H1 (cell line): ENCODE data around the gene LIG1. TPM values are rescaled to one million over a fixed set of nuclear protein-coding genes. Genes with fewer than 3 reads are reported as not detected.

Source experiments
- CTCF ChIA-PET: fragments of 300-600 bp; sonication (Branson Sonifier 250); formaldehyde crosslinking; loops from one replicate; lab custom pipeline; 2021; ENCODE audit not compliant: partially characterized antibody; lab: Charles Lee
- POLR2A ChIA-PET: fragments of 300-600 bp; sonication (Branson Sonifier 250); formaldehyde crosslinking; loops from one replicate; lab custom pipeline; 2021; ENCODE audit warnings: inconsistent platforms; ENCODE audit not compliant: partially characterized antibody; lab: Charles Lee
- DNase-seq, 2 experiments: peaks; one replicate each; pipeline versions ENCODE4 v3.0.0 to v3.0.0-alpha.2; 2010 to 2022; ENCODE audit warnings: low spot score in 2 of 2, low read depth in 1 of 2, mixed read lengths in 1 of 2
- FAIRE-seq: peaks from 2 replicates; lab custom pipeline; 2011; peaks lifted over from hg19 to GRCh38; lab: Jason Lieb, UNC
- H2AFZ ChIP-seq: 2 replicates; pipeline ENCODE4 v1.8.1; 2012; ENCODE audit warnings: low read length, inconsistent platforms
- H2AK5ac ChIP-seq: 2 replicates; pipeline ENCODE4 v1.6.1; 2013; ENCODE audit warnings: low read depth, low read length
- H2BK120ac ChIP-seq: replicated peaks from 2 replicates; pipeline ENCODE3; 2013; ENCODE audit warnings: low read depth, low read length, inconsistent platforms
- H2BK12ac ChIP-seq: 2 replicates; pipeline ENCODE4 v1.6.1; 2013; ENCODE audit warnings: low read depth, low read length
- H2BK15ac ChIP-seq: 2 replicates; pipeline ENCODE4 v1.6.1; 2013; ENCODE audit warnings: low read length
- H2BK20ac ChIP-seq: 2 replicates; pipeline ENCODE4 v1.6.1; 2013; ENCODE audit warnings: low read length
- H2BK5ac ChIP-seq: 2 replicates; pipeline ENCODE4 v1.6.1; 2013; ENCODE audit warnings: low read depth, low read length
- H3K14ac ChIP-seq: 2 replicates; pipeline ENCODE4 v1.6.1; 2013; ENCODE audit warnings: inconsistent platforms; ENCODE audit not compliant: insufficient read length
- H3K18ac ChIP-seq: 2 replicates; pipeline ENCODE4 v1.6.1; 2013; ENCODE audit warnings: low read length; ENCODE audit errors: extremely low read depth
- H3K23ac ChIP-seq: 2 replicates; pipeline ENCODE4 v1.6.1; 2013; ENCODE audit warnings: inconsistent platforms; ENCODE audit not compliant: insufficient read length
- H3K23me2 ChIP-seq: 2 replicates; pipeline ENCODE4 v1.6.1; 2013; ENCODE audit warnings: low read depth, low read length
- H3K27ac ChIP-seq: 2 replicates; pipeline ENCODE4 v1.6.1; 2011; ENCODE audit warnings: low read depth, low read length, inconsistent platforms
- H3K27me3 ChIP-seq, 4 experiments: replicated peaks in 1 of 4; 1 replicate in 1 of 4; 2 replicates in 3 of 4; pipeline versions ENCODE4 v1.6.1 to v1.8.1; 2011 to 2013; ENCODE audit warnings: low read length in 3 of 4, mild to moderate bottlenecking in 3 of 4, inconsistent platforms in 2 of 4, mixed read lengths in 2 of 4, moderate library complexity in 1 of 4; ENCODE audit not compliant: control insufficient read depth in 3 of 4, insufficient read depth in 3 of 4; ENCODE audit errors: extremely low read depth in 1 of 4
- H3K36me3 ChIP-seq, 4 experiments: 2 replicates each; pipeline versions ENCODE4 v1.6.1 to v1.8.1; 2011 to 2013; ENCODE audit warnings: mild to moderate bottlenecking in 4 of 4, low read length in 3 of 4, moderate library complexity in 2 of 4, control low read depth in 1 of 4, inconsistent platforms in 1 of 4; ENCODE audit not compliant: insufficient read depth in 4 of 4, control insufficient read depth in 2 of 4
- H3K4ac ChIP-seq: replicated peaks from 2 replicates; pipeline ENCODE3; 2013; ENCODE audit warnings: low read length, low read depth, mixed read lengths, inconsistent platforms; ENCODE audit not compliant: insufficient read length
- H3K4me1 ChIP-seq, 4 experiments: replicated peaks in 1 of 4; 1 replicate in 1 of 4; 2 replicates in 3 of 4; pipeline versions ENCODE4 v1.6.1 to v1.8.1; 2011 to 2013; ENCODE audit warnings: low read length in 3 of 4, inconsistent platforms in 2 of 4, mixed read lengths in 1 of 4; ENCODE audit not compliant: insufficient read depth in 4 of 4, control insufficient read depth in 3 of 4
- H3K4me2 ChIP-seq, 2 experiments: 2 replicates each; pipeline versions ENCODE4 v1.6.1 to v1.8.1; 2011 to 2013; ENCODE audit warnings: low read depth in 2 of 2, low read length in 2 of 2, control low read depth in 1 of 2, inconsistent platforms in 1 of 2, mild to moderate bottlenecking in 1 of 2; ENCODE audit not compliant: insufficient read depth in 1 of 2
- H3K4me3 ChIP-seq, 4 experiments: fragments of 200-600, 300-600 bp in 1 of 4; sonication (generic), shearing (Covaris generic), sonication (Bioruptor Twin) in 1 of 4; 2 replicates each; pipeline versions ENCODE4 v1.5.1 to v1.8.1; 2011 to 2016; ENCODE audit warnings: low read length in 4 of 4, low read depth in 3 of 4, control low read depth in 2 of 4, inconsistent platforms in 2 of 4, mild to moderate bottlenecking in 2 of 4, mixed read lengths in 1 of 4, moderate library complexity in 1 of 4; ENCODE audit not compliant: insufficient read depth in 2 of 4; ENCODE audit errors: extremely low read depth in 1 of 4
- H3K56ac ChIP-seq: replicated peaks from 2 replicates; pipeline ENCODE3; 2013; ENCODE audit warnings: low read depth, mild to moderate bottlenecking, mixed read lengths, low read length, inconsistent platforms; ENCODE audit not compliant: insufficient read length
- H3K79me1 ChIP-seq: 2 replicates; pipeline ENCODE4 v1.6.1; 2013; ENCODE audit warnings: low read depth, low read length, control low read depth
- H3K79me2 ChIP-seq, 2 experiments: 2 replicates each; pipeline versions ENCODE4 v1.6.1 to v1.8.1; 2012 to 2013; ENCODE audit warnings: low read length in 2 of 2, mild to moderate bottlenecking in 2 of 2, inconsistent platforms in 1 of 2; ENCODE audit not compliant: insufficient read depth in 2 of 2, control insufficient read depth in 1 of 2
- H3K9ac ChIP-seq, 4 experiments: replicated peaks in 1 of 4; 1 replicate in 1 of 4; 2 replicates in 3 of 4; pipeline versions ENCODE4 v1.6.1 to v1.8.1; 2011 to 2013; ENCODE audit warnings: low read depth in 3 of 4, low read length in 3 of 4, control low read depth in 2 of 4, mild to moderate bottlenecking in 2 of 4, moderate library complexity in 2 of 4, inconsistent platforms in 1 of 4; ENCODE audit errors: extremely low read depth in 1 of 4
- H3K9me3 ChIP-seq, 2 experiments: 2 replicates each; pipeline versions ENCODE4 v1.6.1 to v1.8.1; 2012 to 2013; ENCODE audit warnings: mild to moderate bottlenecking in 2 of 2, moderate library complexity in 2 of 2, control low read depth in 1 of 2, inconsistent platforms in 1 of 2, low read depth in 1 of 2, low read length in 1 of 2, mixed read lengths in 1 of 2; ENCODE audit not compliant: insufficient read depth in 2 of 2
- H4K20me1 ChIP-seq, 2 experiments: replicated peaks in 1 of 2; 2 replicates each; pipeline versions ENCODE3 to v1.8.1; 2011 to 2013; ENCODE audit warnings: inconsistent platforms in 2 of 2, low read length in 2 of 2, mild to moderate bottlenecking in 1 of 2; ENCODE audit not compliant: insufficient read depth in 2 of 2, control insufficient read depth in 1 of 2
- H4K5ac ChIP-seq: 2 replicates; pipeline ENCODE4 v1.6.1; 2013; ENCODE audit warnings: low read length, low read depth, mixed read lengths, inconsistent platforms; ENCODE audit not compliant: insufficient read length
- H4K8ac ChIP-seq: 2 replicates; pipeline ENCODE4 v1.8.0; 2013; ENCODE audit warnings: mild to moderate bottlenecking, moderate library complexity, low read length, inconsistent platforms; ENCODE audit not compliant: insufficient read depth; ENCODE audit errors: extremely low read depth
- H4K91ac ChIP-seq: replicated peaks from 2 replicates; pipeline ENCODE3; 2013; ENCODE audit warnings: low read length, mixed read lengths, inconsistent platforms; ENCODE audit not compliant: insufficient read length
- BACH1 ChIP-seq: IDR thresholded peaks from 2 replicates; pipeline ENCODE4 v1.6.1; 2012; ENCODE audit warnings: low read length, improper control_type of control experiment
- BCL11A ChIP-seq, 2 experiments: IDR thresholded peaks; one replicate each; pipeline ENCODE4 v1.6.1; 2011; ENCODE audit warnings: low read depth in 2 of 2, low read length in 2 of 2, mild to moderate bottlenecking in 2 of 2
- CHD1 ChIP-seq: IDR thresholded peaks from 2 replicates; pipeline ENCODE4 v1.6.1; 2012; ENCODE audit warnings: low read depth, low read length, improper control_type of control experiment
- JUN ChIP-seq: IDR thresholded peaks from 2 replicates; pipeline ENCODE4 v1.6.1; 2011; ENCODE audit warnings: low read depth, mild to moderate bottlenecking, improper control_type of control experiment, low read length
- JUND ChIP-seq: IDR thresholded peaks from 2 replicates; pipeline ENCODE4 v1.6.1; 2011; ENCODE audit warnings: mild to moderate bottlenecking, improper control_type of control experiment, low read length
- NRF1 ChIP-seq: IDR thresholded peaks from 2 replicates; pipeline ENCODE4 v1.6.1; 2011; ENCODE audit warnings: mild to moderate bottlenecking, low read depth, low read length, improper control_type of control experiment
- POU5F1 ChIP-seq: IDR thresholded peaks from 2 replicates; pipeline ENCODE4 v1.6.1; 2011; ENCODE audit warnings: low read depth, mild to moderate bottlenecking, low read length, moderate library complexity
- SAP30 ChIP-seq: fragments of 300-600 bp; sonication (generic); IDR thresholded peaks from 2 replicates; pipeline ENCODE4 v1.7.1; 2012; ENCODE audit warnings: low read length, moderate library complexity, mild to moderate bottlenecking, inconsistent platforms; ENCODE audit not compliant: insufficient read depth, insufficient replicate concordance
- WGBS, 2 experiments: shearing (Covaris generic) in 1 of 2; methylation state at CpG; one replicate each; pipeline versions ENCODE4 v1.1.6 to v1.1.7; 2013 to 2015; ENCODE audit warnings: low lambda C conversion rate in 2 of 2, mixed read lengths in 2 of 2, inconsistent platforms in 1 of 2, low coverage in 1 of 2, missing lambda C conversion rate in 1 of 2; ENCODE audit not compliant: insufficient replicate concordance in 2 of 2, insufficient coverage in 1 of 2, insufficient read length in 1 of 2; ENCODE audit errors: extremely low coverage in 1 of 2, missing lambda C conversion rate in 1 of 2; 5-methylcytosine and 5-hydroxymethylcytosine counted together
- polyA plus RNA-seq, 7 experiments: library from polyadenylated mRNA; depleted of rRNA in 3 of 7; stranded (reverse) in 5 of 7; unstranded in 2 of 7; fragments of >200 nt in 5 of 7; fragments of 200-250 nt in 2 of 7; gene quantifications; 1 replicate in 5 of 7; 2 replicates in 1 of 7; 4 replicates in 1 of 7; pipeline versions ENCODE4 v1.2.1 to v1.2.3, GENCODE V29; 2011 to 2013; ENCODE audit warnings: missing spikeins in 2 of 7, mixed read lengths in 2 of 7
- total RNA-seq: library from RNA; stranded (reverse); fragmentation: NEBNext Ultra II Directional; extraction: Animal tissue kit (Norgen Biotek cat#: 25700); gene quantifications from 2 replicates; pipeline ENCODE4 v1.2.1, GENCODE V29; 2021
- TF ChIP-seq, protein P1 (sequence below): IDR thresholded peaks from 2 replicates; pipeline ENCODE4 v1.6.1; 2011; ENCODE audit warnings: low read length, improper control_type of control experiment
- TF ChIP-seq, protein P2 (sequence below): IDR thresholded peaks from 2 replicates; pipeline ENCODE4 v1.6.1; 2012; ENCODE audit warnings: inconsistent platforms

The LIG1 gene
- total and polyA plus RNA-seq, 2 of the 8 experiments (the other 6 are each of a cell fraction or from before 2014, with no cell fraction given) = 67.6 to 113 TPM

DNA sequence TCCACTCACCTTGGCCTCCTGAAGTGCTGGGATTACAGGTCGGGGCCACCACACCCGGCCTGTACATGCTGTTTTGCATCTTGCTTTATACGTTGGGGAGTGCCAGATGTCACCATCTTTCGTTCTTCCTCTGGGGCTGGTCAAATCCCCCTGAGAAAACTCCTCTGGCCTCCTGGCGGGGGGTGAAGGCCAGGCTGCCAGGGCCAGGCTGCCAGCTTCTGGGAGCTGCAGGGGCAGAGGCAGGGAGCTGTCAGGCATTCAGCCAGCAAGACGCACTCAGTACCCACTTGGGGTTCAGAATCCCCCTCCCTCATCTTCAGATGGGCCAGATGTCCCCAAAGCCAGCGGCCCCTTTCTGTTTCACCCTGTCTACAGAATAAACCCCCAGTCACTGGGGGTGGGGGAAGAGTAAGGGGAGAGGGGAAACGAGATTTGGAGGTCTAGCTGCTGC lies 16.4 kb upstream of the LIG1 start:
- H3K14ac ChIP-seq = no peak overlapping the region
- H2BK12ac ChIP-seq = no peak overlapping the region
- no peak overlapping the region for H3K9ac ChIP-seq
- no peaks in the 10 kb centered on the region for H4K20me1 ChIP-seq
- FAIRE-seq (no peak), DNase-seq (no peak)
- peaks cover 8 to 10% of the 10 kb centered on the region in 2 experiments for H3K9me3 ChIP-seq
- H3K4me3 ChIP-seq = no peak overlapping the region
- no peak overlapping the region for H3K23ac ChIP-seq
- no peak overlapping the region for H2AK5ac ChIP-seq
- H3K23me2 ChIP-seq = peaks cover 2% of the 10 kb centered on the region; the same call in 1 of the 2 replicates
- H2BK20ac ChIP-seq = no peak overlapping the region
- no peak overlapping the region for H3K27ac ChIP-seq
- ChIA-PET POLR2A (interaction anchor here (0.5 to 1.3 kb wide), 4 partner anchors 9 to 120 kb away, joined by 3 to 5 read pairs (median 3); no protein-coding TSS in a partner anchor), CTCF (interaction anchor here (1.1 to 2.4 kb wide), 4 partner anchors 8 to 223 kb away, joined by 3 to 11 read pairs (median 8); no protein-coding TSS in a partner anchor)
- peaks cover 0 to 27% (median 11%) of the 10 kb centered on the region in 4 experiments; a peak in 5 of 8 replicates for H3K36me3 ChIP-seq
- H2BK5ac ChIP-seq = no peak overlapping the region
- H4K91ac ChIP-seq = no peak overlapping the region
- no peak overlapping the region for H4K8ac ChIP-seq
- H2BK15ac ChIP-seq = no peak overlapping the region
- H3K79me1 ChIP-seq = no peaks in the 10 kb centered on the region
- H3K56ac ChIP-seq = no peak overlapping the region
- no peak overlapping the region for H3K4ac ChIP-seq
- WGBS, 2 experiments = 83% methylated on average over 8 of the region's 8 CpGs; no CpG with 5 or more reads in 1 of the 2 experiments
- H3K4me1 ChIP-seq = peaks cover 0 to 4% (median 2%) of the 10 kb centered on the region in 4 experiments; a peak in 3 of 7 replicates
- H3K27me3 ChIP-seq = no peaks in the 10 kb centered on the region
- no peaks in the 10 kb centered on the region for H3K79me2 ChIP-seq
- no peak overlapping the region for H4K5ac ChIP-seq
- H3K18ac ChIP-seq = no peak overlapping the region
- H2BK120ac ChIP-seq = no peak overlapping the region
- H2AFZ ChIP-seq = no peak overlapping the region
- H3K4me2 ChIP-seq = no peak overlapping the region
- TF ChIP-seq CHD1 (no peak), BCL11A (IDR thresholded peaks at IDR 0.05; ENCODE audit: low read depth in 2 of 2, low read length in 2 of 2) (no peak), SAP30 (no peak), BACH1 (no peak), NRF1 (no peak), JUN (no peak), JUND (no peak), POU5F1 (no peak)
- TF ChIP-seq, protein P1, sequence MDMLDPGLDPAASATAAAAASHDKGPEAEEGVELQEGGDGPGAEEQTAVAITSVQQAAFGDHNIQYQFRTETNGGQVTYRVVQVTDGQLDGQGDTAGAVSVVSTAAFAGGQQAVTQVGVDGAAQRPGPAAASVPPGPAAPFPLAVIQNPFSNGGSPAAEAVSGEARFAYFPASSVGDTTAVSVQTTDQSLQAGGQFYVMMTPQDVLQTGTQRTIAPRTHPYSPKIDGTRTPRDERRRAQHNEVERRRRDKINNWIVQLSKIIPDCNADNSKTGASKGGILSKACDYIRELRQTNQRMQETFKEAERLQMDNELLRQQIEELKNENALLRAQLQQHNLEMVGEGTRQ = no peak
- TF ChIP-seq, protein P2, sequence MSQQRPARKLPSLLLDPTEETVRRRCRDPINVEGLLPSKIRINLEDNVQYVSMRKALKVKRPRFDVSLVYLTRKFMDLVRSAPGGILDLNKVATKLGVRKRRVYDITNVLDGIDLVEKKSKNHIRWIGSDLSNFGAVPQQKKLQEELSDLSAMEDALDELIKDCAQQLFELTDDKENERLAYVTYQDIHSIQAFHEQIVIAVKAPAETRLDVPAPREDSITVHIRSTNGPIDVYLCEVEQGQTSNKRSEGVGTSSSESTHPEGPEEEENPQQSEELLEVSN = no peak
